ENCODE data around the gene FDXR. TPM values are rescaled to one million over a fixed set of nuclear protein-coding genes. Genes with fewer than 3 reads are reported as not detected.

FDXR gene
- total and polyA plus RNA-seq, 9 of the 15 experiments (the other 6 are each of a cell fraction or from before 2014, with no cell fraction given) = 0.89 to 70.7 (median 30.9) TPM

DNA sequence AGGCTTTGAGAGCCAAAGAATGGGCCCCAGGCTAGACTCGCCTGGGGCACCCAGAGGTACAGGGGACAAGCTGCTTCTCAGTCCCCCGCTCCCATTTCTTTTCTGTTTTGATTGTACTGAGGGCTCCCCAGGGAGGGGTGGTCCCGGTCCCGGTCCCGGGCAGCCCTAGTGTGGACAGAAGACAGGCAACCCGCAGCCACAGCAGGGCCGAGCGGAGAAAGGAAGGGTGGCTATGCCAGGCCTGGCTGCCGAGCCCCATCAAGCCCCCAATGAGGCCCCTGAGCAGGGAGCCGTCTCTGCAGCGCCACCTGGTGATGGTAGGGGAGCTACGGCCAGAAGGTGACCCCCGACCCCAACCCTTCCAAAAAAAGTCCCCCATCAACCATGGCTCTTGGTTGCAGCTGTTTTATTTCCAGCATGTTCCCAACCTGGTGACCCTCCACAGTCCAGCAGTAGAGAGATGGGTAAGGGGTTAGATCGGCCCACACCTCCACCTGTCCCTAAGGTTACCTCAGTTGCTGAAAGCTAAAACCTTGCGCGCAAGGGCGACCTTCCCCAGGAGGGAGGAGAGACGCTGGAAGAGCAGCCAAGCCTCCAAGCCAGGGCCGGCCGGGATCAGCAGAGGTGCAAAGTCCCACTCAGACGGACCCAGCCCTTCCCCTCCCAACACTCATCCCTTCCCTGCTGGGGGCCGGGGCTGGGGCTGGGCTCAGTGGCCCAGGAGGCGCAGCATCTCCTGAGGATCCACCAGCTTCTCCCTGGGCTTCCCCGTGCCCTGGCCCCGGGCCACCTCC lies 10.5 kb downstream of the FDXR start (continued):
- peak; percentile 59; the same call in 1 of the 2 replicates for TF ChIP-seq NR2C2 (CRISPR knock-in tag; IDR thresholded peaks at IDR 0.05)
- peak; percentile 61; the same call in 1 of the 2 replicates for TF ChIP-seq NR2C2 (tag; IDR thresholded peaks at IDR 0.05)
- TF ChIP-seq ZNF347 (CRISPR knock-in tag; IDR thresholded peaks at IDR 0.05; ENCODE audit: low read depth) = no peak
- 0 out of 2 replicates have a peak, but pooled peaks have one; percentile 25 for TF ChIP-seq SMC3 (conservative IDR thresholded peaks at IDR 0.05; ENCODE audit: insufficient read depth, low read depth, low read length)
- TF ChIP-seq ZNF232 (CRISPR knock-in tag; IDR thresholded peaks at IDR 0.05) = no peak
- peak; percentile 58 for TF ChIP-seq POLR2G (IDR thresholded peaks at IDR 0.05; ENCODE audit: low read depth, low read length)
- TF ChIP-seq CC2D1A (IDR thresholded peaks at IDR 0.05) = no peak
- TF ChIP-seq COPS2 (conservative IDR thresholded peaks at IDR 0.05) = no peak
- TF ChIP-seq, protein P1, sequence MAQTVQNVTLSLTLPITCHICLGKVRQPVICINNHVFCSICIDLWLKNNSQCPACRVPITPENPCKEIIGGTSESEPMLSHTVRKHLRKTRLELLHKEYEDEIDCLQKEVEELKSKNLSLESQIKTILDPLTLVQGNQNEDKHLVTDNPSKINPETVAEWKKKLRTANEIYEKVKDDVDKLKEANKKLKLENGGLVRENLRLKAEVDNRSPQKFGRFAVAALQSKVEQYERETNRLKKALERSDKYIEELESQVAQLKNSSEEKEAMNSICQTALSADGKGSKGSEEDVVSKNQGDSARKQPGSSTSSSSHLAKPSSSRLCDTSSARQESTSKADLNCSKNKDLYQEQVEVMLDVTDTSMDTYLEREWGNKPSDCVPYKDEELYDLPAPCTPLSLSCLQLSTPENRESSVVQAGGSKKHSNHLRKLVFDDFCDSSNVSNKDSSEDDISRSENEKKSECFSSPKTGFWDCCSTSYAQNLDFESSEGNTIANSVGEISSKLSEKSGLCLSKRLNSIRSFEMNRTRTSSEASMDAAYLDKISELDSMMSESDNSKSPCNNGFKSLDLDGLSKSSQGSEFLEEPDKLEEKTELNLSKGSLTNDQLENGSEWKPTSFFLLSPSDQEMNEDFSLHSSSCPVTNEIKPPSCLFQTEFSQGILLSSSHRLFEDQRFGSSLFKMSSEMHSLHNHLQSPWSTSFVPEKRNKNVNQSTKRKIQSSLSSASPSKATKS (CRISPR knock-in tag; IDR thresholded peaks at IDR 0.05) = no peak
- TF ChIP-seq, protein P2, sequence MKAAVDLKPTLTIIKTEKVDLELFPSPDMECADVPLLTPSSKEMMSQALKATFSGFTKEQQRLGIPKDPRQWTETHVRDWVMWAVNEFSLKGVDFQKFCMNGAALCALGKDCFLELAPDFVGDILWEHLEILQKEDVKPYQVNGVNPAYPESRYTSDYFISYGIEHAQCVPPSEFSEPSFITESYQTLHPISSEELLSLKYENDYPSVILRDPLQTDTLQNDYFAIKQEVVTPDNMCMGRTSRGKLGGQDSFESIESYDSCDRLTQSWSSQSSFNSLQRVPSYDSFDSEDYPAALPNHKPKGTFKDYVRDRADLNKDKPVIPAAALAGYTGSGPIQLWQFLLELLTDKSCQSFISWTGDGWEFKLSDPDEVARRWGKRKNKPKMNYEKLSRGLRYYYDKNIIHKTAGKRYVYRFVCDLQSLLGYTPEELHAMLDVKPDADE (conservative IDR thresholded peaks at IDR 0.05; ENCODE audit: control insufficient read depth, low read depth, low read length) = no peak
- TF ChIP-seq POLR3G (IDR thresholded peaks at IDR 0.05; ENCODE audit: extremely low read depth, insufficient read length, insufficient replicate concordance) = no peak
- no peak for TF ChIP-seq CREBBP (IDR thresholded peaks at IDR 0.05; ENCODE audit: low read depth, low read length)
- no peak for TF ChIP-seq ZKSCAN8 (CRISPR knock-in tag; IDR thresholded peaks at IDR 0.05)
- no peak for TF ChIP-seq NRF1 (conservative IDR thresholded peaks at IDR 0.05 in 1 of 2, IDR thresholded peaks at IDR 0.05 in 1 of 2)
- TF ChIP-seq PRPF4 (IDR thresholded peaks at IDR 0.05; ENCODE audit: insufficient read depth, low read depth, low read length, poor library complexity, severe bottlenecking) = no peak
- TF ChIP-seq SMARCC2 (IDR thresholded peaks at IDR 0.05; ENCODE audit: low read depth) = no peak
- TF ChIP-seq, protein P3, sequence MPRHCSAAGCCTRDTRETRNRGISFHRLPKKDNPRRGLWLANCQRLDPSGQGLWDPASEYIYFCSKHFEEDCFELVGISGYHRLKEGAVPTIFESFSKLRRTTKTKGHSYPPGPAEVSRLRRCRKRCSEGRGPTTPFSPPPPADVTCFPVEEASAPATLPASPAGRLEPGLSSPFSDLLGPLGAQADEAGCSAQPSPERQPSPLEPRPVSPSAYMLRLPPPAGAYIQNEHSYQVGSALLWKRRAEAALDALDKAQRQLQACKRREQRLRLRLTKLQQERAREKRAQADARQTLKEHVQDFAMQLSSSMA (CRISPR knock-in tag; IDR thresholded peaks at IDR 0.05) = no peak
- TF ChIP-seq PHTF2 (CRISPR knock-in tag; IDR thresholded peaks at IDR 0.05) = no peak
- TF ChIP-seq CBFA2T2 (conservative IDR thresholded peaks at IDR 0.05) = no peak
- TF ChIP-seq, protein P4, sequence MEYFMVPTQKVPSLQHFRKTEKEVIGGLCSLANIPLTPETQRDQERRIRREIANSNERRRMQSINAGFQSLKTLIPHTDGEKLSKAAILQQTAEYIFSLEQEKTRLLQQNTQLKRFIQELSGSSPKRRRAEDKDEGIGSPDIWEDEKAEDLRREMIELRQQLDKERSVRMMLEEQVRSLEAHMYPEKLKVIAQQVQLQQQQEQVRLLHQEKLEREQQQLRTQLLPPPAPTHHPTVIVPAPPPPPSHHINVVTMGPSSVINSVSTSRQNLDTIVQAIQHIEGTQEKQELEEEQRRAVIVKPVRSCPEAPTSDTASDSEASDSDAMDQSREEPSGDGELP (CRISPR knock-in tag; IDR thresholded peaks at IDR 0.05; ENCODE audit: borderline replicate concordance) = peak; percentile 23; the same call in 1 of the 2 replicates
- no peak for TF ChIP-seq NBN (IDR thresholded peaks at IDR 0.05; ENCODE audit: low read depth)
- TF ChIP-seq RBM15 (IDR thresholded peaks at IDR 0.05; ENCODE audit: insufficient read depth, low read length) = no peak
